Brain microvascular endothelial cell (primary cell): ENCODE measurements around the gene SPON2.

Source experiments
- DNase-seq: peaks from one replicate; pipeline ENCODE4 v3.0.0-alpha.2; 2020
- H3K27ac ChIP-seq: fragments of 250-450 bp; sonication (Bioruptor Pico); 2 replicates; pipeline ENCODE4 v1.5.1; 2020; ENCODE audit warnings: mild to moderate bottlenecking, moderate library complexity
- H3K27me3 ChIP-seq: fragments of 250-450 bp; sonication (Bioruptor Pico); replicated peaks from 2 replicates; pipeline ENCODE4 v1.5.1; 2020; ENCODE audit warnings: mild to moderate bottlenecking
- H3K36me3 ChIP-seq: fragments of 250-450 bp; sonication (Bioruptor Pico); replicated peaks from 2 replicates; pipeline ENCODE4 v1.5.1; 2020; ENCODE audit warnings: mild to moderate bottlenecking
- H3K4me3 ChIP-seq: 2 replicates; pipeline ENCODE4 v1.5.1; 2011; ENCODE audit warnings: low read depth, mild to moderate bottlenecking, control low read depth, low read length, moderate library complexity
- CTCF ChIP-seq: IDR thresholded peaks from 2 replicates; pipeline ENCODE4 v1.5.1; 2011; ENCODE audit warnings: low read depth, mild to moderate bottlenecking, moderate library complexity, low read length, control low read depth, inconsistent platforms; ENCODE audit errors: missing control alignments
- in situ Hi-C: cut with HindIII; loops from 2 replicates; pipeline ENCODE4 v1.10.0; 2017; ENCODE audit warnings: low sequenced_read_pairs, low pct_ligation_motif_present

SPON2 gene

GRCh38 chr4:1164444-1164843, 7.9 kb downstream of the SPON2 start:
- H3K27me3 ChIP-seq = no peaks in the 10 kb centered on the region
- no peak for TF ChIP-seq CTCF
- in situ Hi-C loops = no loop called here
- no peaks in the 10 kb centered on the region for H3K36me3 ChIP-seq
- no peak overlapping the region for H3K27ac ChIP-seq
- no peak for DNase-seq
- H3K4me3 ChIP-seq = no peak overlapping the region

GRCh38 chr4:1164040-1164439, 8.3 kb downstream of the SPON2 start:
- in situ Hi-C loops = no loop called here
- Histone ChIP-seq H3K4me3 (no peak overlapping the region), H3K36me3 (no peaks in the 10 kb centered on the region), H3K27me3 (no peaks in the 10 kb centered on the region), H3K27ac (no peak overlapping the region)
- no peak for TF ChIP-seq CTCF
- DNase-seq = no peak

GRCh38 chr4:1160351-1160750, 12.0 kb downstream of the SPON2 start:
- Histone ChIP-seq H3K27ac (no peak overlapping the region), H3K4me3 (no peak overlapping the region), H3K27me3 (no peaks in the 10 kb centered on the region), H3K36me3 (no peaks in the 10 kb centered on the region)
- TF ChIP-seq CTCF = no peak
- in situ Hi-C loops = no loop called here
- DNase-seq = no peak

- Histone ChIP-seq H3K36me3 (no peaks in the 10 kb centered on the region), H3K27ac (no peak overlapping the region), H3K27me3 (peaks cover 5% of the 10 kb centered on the region), H3K4me3 (no peak overlapping the region)
- no peak for DNase-seq
- TF ChIP-seq CTCF = no peak
- in situ Hi-C loops = no loop called here
Observed at GRCh38 chr4:1156069-1156468, 16.3 kb downstream of the SPON2 start.

- Histone ChIP-seq H3K27ac (no peak overlapping the region), H3K27me3 (peaks cover 5% of the 10 kb centered on the region), H3K36me3 (no peaks in the 10 kb centered on the region), H3K4me3 (no peak overlapping the region)
- no peak for DNase-seq
- in situ Hi-C loops = no loop called here
- no peak for TF ChIP-seq CTCF
Observed at GRCh38 chr4:1155314-1155713, 17.1 kb downstream of the SPON2 start.

GRCh38 chr4:1154523-1155182, 17.7 kb downstream of the SPON2 start:
- no peak overlapping the region for H3K27ac ChIP-seq
- DNase-seq = peak; percentile 25
- H3K36me3 ChIP-seq = no peaks in the 10 kb centered on the region
- no peak for TF ChIP-seq CTCF
- no peak overlapping the region for H3K4me3 ChIP-seq
- in situ Hi-C loops = no loop called here
- peaks cover 5% of the 10 kb centered on the region for H3K27me3 ChIP-seq
